H9 (cell line): ENCODE results near the gene MAD1L1. TPM values are rescaled to one million over a fixed set of nuclear protein-coding genes. Genes with fewer than 3 reads are reported as not detected.

Experiments
- DNase-seq: peaks from one replicate; pipeline ENCODE4 v3.0.0-alpha.2; 2017
- H2AFZ ChIP-seq: one replicate; pipeline ENCODE4 v1.6.1; 2013; ENCODE audit warnings: mild to moderate bottlenecking, low read length, control low read depth, moderate library complexity
- H2AK5ac ChIP-seq: 2 replicates; pipeline ENCODE4 v1.6.1; 2013; ENCODE audit warnings: low read length, control low read depth, mixed read lengths; ENCODE audit not compliant: insufficient read length
- H2BK120ac ChIP-seq: one replicate; pipeline ENCODE4 v1.6.1; 2013; ENCODE audit warnings: low read depth, mild to moderate bottlenecking, low read length, control low read depth, inconsistent platforms; ENCODE audit not compliant: poor library complexity, severe bottlenecking
- H2BK12ac ChIP-seq: 2 replicates; pipeline ENCODE4 v1.6.1; 2013; ENCODE audit warnings: low read length, control low read depth, mixed read lengths, low read depth; ENCODE audit not compliant: insufficient read length
- H2BK15ac ChIP-seq: 2 replicates; pipeline ENCODE4 v1.6.1; 2013; ENCODE audit warnings: low read depth, low read length, control low read depth
- H2BK20ac ChIP-seq: one replicate; pipeline ENCODE4 v1.6.1; 2013; ENCODE audit warnings: low read depth, mild to moderate bottlenecking, low read length, control low read depth, inconsistent platforms; ENCODE audit not compliant: poor library complexity, severe bottlenecking
- H2BK5ac ChIP-seq: 2 replicates; pipeline ENCODE4 v1.6.1; 2013; ENCODE audit warnings: low read length, control low read depth, mixed read lengths; ENCODE audit not compliant: insufficient read length
- H3K14ac ChIP-seq: 2 replicates; pipeline ENCODE4 v1.6.1; 2013; ENCODE audit warnings: low read length, control low read depth; ENCODE audit not compliant: insufficient read depth
- H3K18ac ChIP-seq: 2 replicates; pipeline ENCODE4 v1.6.1; 2013; ENCODE audit warnings: low read depth, mild to moderate bottlenecking, mixed read lengths, low read length, control low read depth; ENCODE audit not compliant: insufficient read length
- H3K23ac ChIP-seq: 2 replicates; pipeline ENCODE4 v1.6.1; 2013; ENCODE audit warnings: low read length, control low read depth, mixed read lengths, low read depth; ENCODE audit not compliant: insufficient read length
- H3K23me2 ChIP-seq: 2 replicates; pipeline ENCODE4 v1.6.1; 2013; ENCODE audit warnings: low read depth, mild to moderate bottlenecking, mixed read lengths, low read length, control low read depth; ENCODE audit not compliant: insufficient read length, poor library complexity, severe bottlenecking
- H3K27ac ChIP-seq: 2 replicates; pipeline ENCODE4 v1.5.1; 2013; ENCODE audit warnings: low read length, control low read depth, mixed read lengths, low read depth; ENCODE audit not compliant: insufficient read length
- H3K27me3 ChIP-seq: 2 replicates; pipeline ENCODE4 v1.6.1; 2013; ENCODE audit warnings: low read length, control low read depth, inconsistent platforms; ENCODE audit not compliant: insufficient read depth
- H3K4ac ChIP-seq: 2 replicates; pipeline ENCODE4 v1.6.1; 2013; ENCODE audit warnings: low read depth, mild to moderate bottlenecking, control low read depth, inconsistent platforms, low read length, moderate library complexity
- H3K4me1 ChIP-seq: 2 replicates; pipeline ENCODE4 v1.6.1; 2013; ENCODE audit warnings: low read length, control low read depth, inconsistent platforms; ENCODE audit not compliant: insufficient read depth
- H3K4me2 ChIP-seq: 2 replicates; pipeline ENCODE4 v1.6.1; 2013; ENCODE audit warnings: low read length, control low read depth, mixed read lengths; ENCODE audit not compliant: insufficient read length, insufficient read depth
- H3K56ac ChIP-seq: 2 replicates; pipeline ENCODE4 v1.6.1; 2013; ENCODE audit warnings: low read depth, mild to moderate bottlenecking, mixed read lengths, low read length, control low read depth; ENCODE audit not compliant: insufficient read length
- H3K79me1 ChIP-seq: 2 replicates; pipeline ENCODE4 v1.6.1; 2013; ENCODE audit warnings: low read depth, mild to moderate bottlenecking, moderate library complexity, low read length, control low read depth, inconsistent platforms; ENCODE audit not compliant: insufficient read depth, poor library complexity, severe bottlenecking
- H3K79me2 ChIP-seq: 2 replicates; pipeline ENCODE4 v1.6.1; 2013; ENCODE audit warnings: low read length, control low read depth, inconsistent platforms; ENCODE audit not compliant: insufficient read depth
- H3K9ac ChIP-seq: 2 replicates; pipeline ENCODE4 v1.6.1; 2013; ENCODE audit warnings: low read length, control low read depth, mixed read lengths; ENCODE audit not compliant: insufficient read length; ENCODE audit errors: extremely low read depth
- H3K9me3 ChIP-seq: one replicate; pipeline ENCODE4 v1.6.1; 2013; ENCODE audit warnings: low read depth, low read length, inconsistent platforms; ENCODE audit not compliant: control insufficient read depth
- H3T11ph ChIP-seq: one replicate; pipeline ENCODE4 v1.6.1; 2013; ENCODE audit warnings: mild to moderate bottlenecking, low read length, control low read depth, inconsistent platforms
- H4K20me1 ChIP-seq: one replicate; pipeline ENCODE4 v1.6.1; 2013; ENCODE audit not compliant: control insufficient read depth, insufficient read length, insufficient read depth
- H4K5ac ChIP-seq: 2 replicates; pipeline ENCODE4 v1.6.1; 2013; ENCODE audit warnings: low read depth, mild to moderate bottlenecking, mixed read lengths, low read length, control low read depth; ENCODE audit not compliant: insufficient read length
- H4K8ac ChIP-seq: replicated peaks from 2 replicates; pipeline ENCODE4 v1.6.1; 2013; ENCODE audit warnings: low read length, control low read depth, mixed read lengths, low read depth; ENCODE audit not compliant: insufficient read length
- H4K91ac ChIP-seq: 2 replicates; pipeline ENCODE4 v1.6.1; 2013; ENCODE audit warnings: low read depth, mild to moderate bottlenecking, moderate library complexity, mixed read lengths, low read length, control low read depth; ENCODE audit not compliant: insufficient read length
- H3K27ac Mint-ChIP-seq, 3 experiments: 2 replicates in 2 of 3; 3 replicates in 1 of 3; pipeline ENCODE4 v1.8.0; 2020 to 2021; ENCODE audit warnings: mixed read lengths in 3 of 3, mild to moderate bottlenecking in 1 of 3, moderate library complexity in 1 of 3
- H3K27me3 Mint-ChIP-seq: 2 replicates; pipeline ENCODE4 v1.8.0; 2021; ENCODE audit warnings: low read depth, mild to moderate bottlenecking, moderate library complexity, mixed read lengths
- H3K36me3 Mint-ChIP-seq, 3 experiments: 2 replicates in 2 of 3; 3 replicates in 1 of 3; pipeline ENCODE4 v1.8.0; 2020 to 2021; ENCODE audit warnings: low read depth in 3 of 3, mixed read lengths in 3 of 3; ENCODE audit not compliant: insufficient read depth in 1 of 3
- H3K4me1 Mint-ChIP-seq, 2 experiments: 2 replicates each; pipeline ENCODE4 v1.8.0; 2020; ENCODE audit warnings: mixed read lengths in 2 of 2
- H3K4me3 Mint-ChIP-seq, 2 experiments: 2 replicates in 1 of 2; 3 replicates in 1 of 2; pipeline ENCODE4 v1.8.0; 2020 to 2021; ENCODE audit warnings: mild to moderate bottlenecking in 2 of 2, mixed read lengths in 2 of 2, moderate library complexity in 1 of 2
- H3K9me3 Mint-ChIP-seq, 2 experiments: 2 replicates in 1 of 2; 3 replicates in 1 of 2; pipeline ENCODE4 v1.8.0; 2020; ENCODE audit warnings: mild to moderate bottlenecking in 2 of 2, mixed read lengths in 2 of 2, moderate library complexity in 1 of 2
- CTCF ChIP-seq: fragments of 200-600 bp; sonication (generic); conservative IDR thresholded peaks from 3 replicates; pipeline ENCODE4 v1.8.0; 2021; ENCODE audit warnings: antibody characterized with exemption, mild to moderate bottlenecking
- WGBS: extraction: QIAGEN DNeasy Blood & Tissue Kit; methylation state at CpG from one replicate; pipeline ENCODE4 v1.1.7; 2013; ENCODE audit warnings: missing lambda C conversion rate, low lambda C conversion rate, mixed read lengths; ENCODE audit not compliant: insufficient read length; ENCODE audit errors: extremely low coverage; 5-methylcytosine and 5-hydroxymethylcytosine counted together
- total RNA-seq: library from RNA; stranded (reverse); gene quantifications from 2 replicates; pipeline ENCODE4 v1.2.1, GENCODE V29; 2021

MAD1L1 gene
- total RNA-seq, 1 experiment from 2014 or later: 39.0 TPM

- H2BK15ac ChIP-seq: no peak overlapping the region
- no peaks in the 10 kb centered on the region for H3K79me1 ChIP-seq
- no peak overlapping the region for H3K23ac ChIP-seq
- no peak overlapping the region for H3K4me2 ChIP-seq
- H2AK5ac ChIP-seq: no peak overlapping the region
- no peak overlapping the region for H2BK5ac ChIP-seq
- no peaks in the 10 kb centered on the region for H3K27me3 ChIP-seq
- no peak overlapping the region for H4K8ac ChIP-seq
- no peak overlapping the region for H3K18ac ChIP-seq
- no peaks in the 10 kb centered on the region for H3K9me3 ChIP-seq
- H3K79me2 ChIP-seq: no peaks in the 10 kb centered on the region
- Mint-ChIP-seq H3K36me3 (peaks cover 0 to under 1% (median 0%) of the 10 kb centered on the region in 3 experiments; a peak in 4 of 7 replicates), H3K4me1 (peaks cover 5 to 8% of the 10 kb centered on the region in 2 experiments), H3K9me3 (no peaks in the 10 kb centered on the region), H3K4me3 (no peak overlapping the region), H3K27ac (peak overlapping the region in 2 of 3 experiments; percentile 48 to 82; a peak in 3 of 7 replicates), H3K27me3 (no peaks in the 10 kb centered on the region)
- no peak for DNase-seq
- H4K5ac ChIP-seq: no peak overlapping the region
- no peak overlapping the region for H2BK20ac ChIP-seq
- H3K4me1 ChIP-seq: no peaks in the 10 kb centered on the region
- no peaks in the 10 kb centered on the region for H3K23me2 ChIP-seq
- no peak overlapping the region for H2AFZ ChIP-seq
- WGBS: no CpG with 5 or more reads among the region's 15 CpGs
- H2BK12ac ChIP-seq: no peak overlapping the region
- no peak overlapping the region for H3K9ac ChIP-seq
- no peak overlapping the region for H4K91ac ChIP-seq
- H3K4ac ChIP-seq: no peak overlapping the region
- H3T11ph ChIP-seq: no peak overlapping the region
- no peak overlapping the region for H3K27ac ChIP-seq
- no peak overlapping the region for H3K56ac ChIP-seq
- H3K14ac ChIP-seq: no peak overlapping the region
- H2BK120ac ChIP-seq: no peak overlapping the region
- no peaks in the 10 kb centered on the region for H4K20me1 ChIP-seq
- TF ChIP-seq CTCF: no peak
Measured at GRCh38 chr7:2049111-2049781, 183.5 kb downstream of the MAD1L1 start.
